NB4 (cell line): Measurements from ENCODE around the gene ZBTB4.

Experiments
- DNase-seq: peaks from one replicate; pipeline ENCODE4 v3.0.0; 2010; ENCODE audit warnings: low read depth
- H3K4me3 ChIP-seq: one replicate; pipeline ENCODE4 v1.5.1; 2011; ENCODE audit warnings: mild to moderate bottlenecking, low read depth, low read length, moderate library complexity
- MYC ChIP-seq: IDR thresholded peaks from 2 replicates; pipeline ENCODE4 v1.6.1; 2011; ENCODE audit warnings: low read depth, low read length
- POLR2A ChIP-seq: IDR thresholded peaks from 2 replicates; pipeline ENCODE4 v1.6.1; 2011; ENCODE audit warnings: mild to moderate bottlenecking; ENCODE audit not compliant: insufficient read length; ENCODE audit errors: extremely low read depth
- TF ChIP-seq, protein P1 (sequence below): IDR thresholded peaks from 2 replicates; pipeline ENCODE4 v1.6.1; 2011; ENCODE audit warnings: low read depth, low read length
- TF ChIP-seq, protein P2 (sequence below): IDR thresholded peaks from one replicate; pipeline ENCODE4 v1.5.1; 2012; ENCODE audit warnings: low read depth, low read length

Gene ZBTB4

DNA sequence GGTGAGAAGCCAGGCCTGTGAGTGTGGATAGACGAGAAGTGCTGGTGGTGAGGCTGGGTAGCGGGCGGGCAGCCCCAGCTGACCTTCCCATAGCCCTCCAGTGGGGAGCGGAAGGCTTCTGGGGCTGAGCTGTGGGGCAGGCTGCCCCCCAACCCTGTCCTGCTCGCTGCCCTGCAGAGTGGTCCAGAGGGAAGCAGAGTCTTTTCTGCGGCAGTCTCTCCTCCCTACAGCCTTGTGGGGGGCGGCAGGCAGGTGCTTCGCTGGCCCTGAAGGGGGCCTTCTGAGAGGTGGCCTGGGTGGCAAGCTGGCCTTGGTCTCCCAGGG, 68.0 kb downstream of the ZBTB4 start:
- no peak overlapping the region for H3K4me3 ChIP-seq
- TF ChIP-seq, protein P1, sequence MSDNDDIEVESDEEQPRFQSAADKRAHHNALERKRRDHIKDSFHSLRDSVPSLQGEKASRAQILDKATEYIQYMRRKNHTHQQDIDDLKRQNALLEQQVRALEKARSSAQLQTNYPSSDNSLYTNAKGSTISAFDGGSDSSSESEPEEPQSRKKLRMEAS: no peak
- TF ChIP-seq POLR2A (no peak), MYC (no peak)
- TF ChIP-seq, protein P2, sequence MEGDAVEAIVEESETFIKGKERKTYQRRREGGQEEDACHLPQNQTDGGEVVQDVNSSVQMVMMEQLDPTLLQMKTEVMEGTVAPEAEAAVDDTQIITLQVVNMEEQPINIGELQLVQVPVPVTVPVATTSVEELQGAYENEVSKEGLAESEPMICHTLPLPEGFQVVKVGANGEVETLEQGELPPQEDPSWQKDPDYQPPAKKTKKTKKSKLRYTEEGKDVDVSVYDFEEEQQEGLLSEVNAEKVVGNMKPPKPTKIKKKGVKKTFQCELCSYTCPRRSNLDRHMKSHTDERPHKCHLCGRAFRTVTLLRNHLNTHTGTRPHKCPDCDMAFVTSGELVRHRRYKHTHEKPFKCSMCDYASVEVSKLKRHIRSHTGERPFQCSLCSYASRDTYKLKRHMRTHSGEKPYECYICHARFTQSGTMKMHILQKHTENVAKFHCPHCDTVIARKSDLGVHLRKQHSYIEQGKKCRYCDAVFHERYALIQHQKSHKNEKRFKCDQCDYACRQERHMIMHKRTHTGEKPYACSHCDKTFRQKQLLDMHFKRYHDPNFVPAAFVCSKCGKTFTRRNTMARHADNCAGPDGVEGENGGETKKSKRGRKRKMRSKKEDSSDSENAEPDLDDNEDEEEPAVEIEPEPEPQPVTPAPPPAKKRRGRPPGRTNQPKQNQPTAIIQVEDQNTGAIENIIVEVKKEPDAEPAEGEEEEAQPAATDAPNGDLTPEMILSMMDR: no peak
- DNase-seq: no peak

DNA sequence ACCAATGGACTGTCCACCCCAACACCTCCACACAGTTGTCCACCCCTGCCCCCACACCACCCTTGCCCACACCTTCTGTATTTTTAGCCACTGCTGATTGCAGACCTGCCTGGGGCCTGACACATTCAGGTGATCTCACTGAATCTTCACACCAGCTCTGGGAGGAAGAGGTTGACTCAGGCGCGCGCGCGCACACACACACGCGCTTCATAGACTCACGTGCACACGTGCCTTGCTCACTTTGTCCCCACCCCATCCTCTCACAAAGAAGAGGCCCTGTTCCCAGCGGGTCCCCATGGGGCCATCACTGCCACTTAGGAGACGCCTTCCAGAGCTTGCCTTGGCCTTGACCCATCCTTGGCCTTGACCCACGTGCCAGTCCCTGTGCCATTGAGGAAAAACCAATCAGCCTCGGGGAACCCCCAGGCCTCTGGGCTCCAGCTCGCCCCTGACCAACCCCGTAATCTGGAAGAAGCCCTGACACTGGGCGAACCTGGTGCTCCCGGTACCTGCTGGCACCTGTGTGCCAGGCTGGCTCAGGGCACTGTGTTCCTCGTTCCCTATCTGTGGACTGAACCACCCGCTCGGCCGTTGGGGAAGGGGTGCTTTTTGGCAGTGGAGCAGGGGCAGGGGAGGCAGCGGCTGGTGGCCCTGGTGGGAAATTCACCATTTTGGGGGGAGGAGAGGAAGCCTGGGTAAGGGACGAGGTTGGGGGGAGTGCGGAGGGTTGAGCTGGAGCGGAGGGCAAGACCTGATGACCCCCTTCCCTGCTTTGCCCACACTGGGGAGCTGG, 68.6 kb downstream of the ZBTB4 start:
- TF ChIP-seq, protein P1: no peak
- TF ChIP-seq MYC: no peak
- no peak for DNase-seq
- H3K4me3 ChIP-seq: no peak overlapping the region

DNA sequence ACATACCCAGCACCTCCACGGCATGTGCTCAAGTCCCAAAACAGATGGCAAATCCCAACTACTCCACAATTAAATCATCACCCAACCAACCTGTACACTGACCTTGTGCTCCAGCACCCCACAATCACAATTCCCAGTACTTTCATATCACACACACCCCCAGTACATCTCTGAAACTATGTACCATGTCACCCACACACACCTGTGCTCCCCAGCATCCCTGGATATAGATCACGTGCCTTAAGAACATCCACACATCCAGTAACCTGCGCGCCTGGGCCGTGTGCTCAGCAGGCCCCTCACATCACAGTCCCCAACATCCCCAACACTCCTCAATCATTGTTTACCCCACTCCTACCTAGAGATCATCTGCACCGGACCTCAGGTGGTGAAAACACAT, 69.7 kb downstream of the ZBTB4 start:
- TF ChIP-seq POLR2A (no peak), MYC (no peak)
- TF ChIP-seq, protein P1: no peak
- TF ChIP-seq, protein P2: no peak
- H3K4me3 ChIP-seq: no peak overlapping the region
- DNase-seq: no peak
